HEK293T (cell line): ENCODE results near the gene HSF5.

Source experiments
- CTCF ChIA-PET: fragments of 350-600 bp; formaldehyde crosslinking; extraction: SDS; loops from one replicate; lab custom pipeline; 2021; ENCODE audit warnings: antibody characterized with exemption, inconsistent platforms; lab: Yijun Ruan, JAX
- POLR2A ChIA-PET: fragments of 350-600 bp; formaldehyde crosslinking; extraction: SDS; loops from one replicate; lab custom pipeline; 2020; ENCODE audit warnings: antibody characterized with exemption, inconsistent platforms; lab: Yijun Ruan, JAX
- DNase-seq: peaks from one replicate; pipeline ENCODE4 v3.0.0; 2012; ENCODE audit warnings: mixed read lengths; ENCODE audit errors: extremely low spot score
- ARNT ChIP-seq: fragments of 450-650 bp; IDR thresholded peaks from 2 replicates; pipeline ENCODE4 v1.6.1; 2017; ENCODE audit warnings: mild to moderate bottlenecking
- BHLHE40 ChIP-seq: fragments of 450-650 bp; IDR thresholded peaks from 2 replicates; pipeline ENCODE4 v1.6.1; 2016; ENCODE audit warnings: mild to moderate bottlenecking, moderate library complexity, borderline replicate concordance
- CTBP1 ChIP-seq: fragments of 450-650 bp; IDR thresholded peaks from 2 replicates; pipeline ENCODE4 v1.6.1; 2016; ENCODE audit warnings: borderline replicate concordance
- ELF4 ChIP-seq: fragments of 450-650 bp; IDR thresholded peaks from 2 replicates; pipeline ENCODE4 v1.6.1; 2017; ENCODE audit warnings: antibody characterized with exemption
- FOXA1 ChIP-seq: fragments of 450-650 bp; IDR thresholded peaks from 2 replicates; pipeline ENCODE4 v1.6.1; 2016; ENCODE audit warnings: mild to moderate bottlenecking
- FOXK2 ChIP-seq: fragments of 450-650 bp; IDR thresholded peaks from 2 replicates; pipeline ENCODE4 v1.6.1; 2016; ENCODE audit warnings: mild to moderate bottlenecking
- FOXM1 ChIP-seq: fragments of 450-650 bp; IDR thresholded peaks from 2 replicates; pipeline ENCODE4 v1.6.1; 2017; ENCODE audit warnings: mild to moderate bottlenecking, borderline replicate concordance
- HDGF ChIP-seq: fragments of 450-650 bp; IDR thresholded peaks from 2 replicates; pipeline ENCODE4 v1.6.1; 2017; ENCODE audit warnings: antibody characterized with exemption, borderline replicate concordance
- L3MBTL2 ChIP-seq: fragments of 450-650 bp; conservative IDR thresholded peaks from 2 replicates; pipeline ENCODE4 v1.6.1; 2016; ENCODE audit warnings: mild to moderate bottlenecking
- LEF1 ChIP-seq: fragments of 450-650 bp; IDR thresholded peaks from 2 replicates; pipeline ENCODE4 v1.6.1; 2017; ENCODE audit warnings: mild to moderate bottlenecking, borderline replicate concordance
- NFRKB ChIP-seq: fragments of 450-650 bp; IDR thresholded peaks from 2 replicates; pipeline ENCODE4 v1.6.1; 2016; ENCODE audit warnings: mild to moderate bottlenecking, moderate library complexity
- PKNOX1 ChIP-seq: fragments of 450-650 bp; IDR thresholded peaks from 2 replicates; pipeline ENCODE4 v1.6.1; 2016
- SP1 ChIP-seq: fragments of 450-650 bp; IDR thresholded peaks from 2 replicates; pipeline ENCODE4 v1.6.1; 2017
- SUZ12 ChIP-seq: fragments of 450-650 bp; IDR thresholded peaks from 2 replicates; pipeline ENCODE4 v1.6.1; 2016; ENCODE audit warnings: mild to moderate bottlenecking
- TARDBP ChIP-seq: fragments of 450-650 bp; IDR thresholded peaks from 2 replicates; pipeline ENCODE4 v1.6.1; 2016
- ZNF384 ChIP-seq: fragments of 450-650 bp; IDR thresholded peaks from 2 replicates; pipeline ENCODE4 v1.6.1; 2016

HSF5 gene

GRCh38 chr17:58417300-58418092 is 70.7 kb downstream of the HSF5 start, which contains the start of gene RNF43:
RNF43 (minus strand) TSS chr17:58417534; CDS start chr17:58415577, 1,957 bp downstream.
- peak; percentile 92 for DNase-seq
- no peak for TF ChIP-seq ZNF384
- no peak for TF ChIP-seq FOXK2
- no peak for TF ChIP-seq SP1
- peak; percentile 84 for TF ChIP-seq PKNOX1
- peak; percentile 96 for TF ChIP-seq ARNT
- no peak for TF ChIP-seq LEF1
- ChIA-PET POLR2A (interaction anchor here (0.8 to 6.1 kb wide), 18 partner anchors 9 to 113 kb away, joined by 3 to 234 read pairs (median 4); partner anchors contain the start of gene SUPT4H1), CTCF (interaction anchor here (0.5 to 2.7 kb wide), 22 partner anchors 9 to 272 kb away, joined by 3 to 18 read pairs (median 4); partner anchors contain the start of gene SUPT4H1)

GRCh38 chr17:58416937-58417299 is 71.3 kb downstream of the HSF5 start:
- TF ChIP-seq CTBP1 (no peak), SUZ12 (no peak), LEF1 (no peak), L3MBTL2 (no peak), SP1 (no peak), FOXM1 (no peak), BHLHE40 (no peak), ZNF384 (no peak), PKNOX1 (no peak), ARNT (no peak), HDGF (no peak), NFRKB (no peak), FOXK2 (no peak), FOXA1 (no peak), ELF4 (no peak), TARDBP (no peak)
- CTCF ChIA-PET = interaction anchor here (0.5 to 2.7 kb wide), 15 partner anchors 9 to 165 kb away, joined by 3 to 18 read pairs (median 4); partner anchors contain the start of gene SUPT4H1
- DNase-seq = no peak
- POLR2A ChIA-PET = interaction anchor here (0.8 to 6.1 kb wide), 14 partner anchors 10 to 113 kb away, joined by 3 to 234 read pairs (median 4); partner anchors contain the start of gene SUPT4H1

- ChIA-PET POLR2A (interaction anchor here (1.2 to 6.1 kb wide), 11 partner anchors 10 to 94 kb away, joined by 3 to 234 read pairs (median 5); partner anchors contain the start of gene SUPT4H1), CTCF (interaction anchor here (0.7 to 2.7 kb wide), 6 partner anchors 19 to 164 kb away, joined by 3 to 18 read pairs (median 8); partner anchors contain the start of gene SUPT4H1)
- TF ChIP-seq ZNF384 (no peak), HDGF (no peak), ELF4 (no peak), ARNT (no peak), NFRKB (no peak), BHLHE40 (no peak), PKNOX1 (no peak)
- DNase-seq = no peak
These were observed 71.8 kb downstream of the HSF5 start for GRCh38 chr17:58416396-58416795.

- ChIA-PET POLR2A (interaction anchor here (0.5 to 6.1 kb wide), 17 partner anchors 10 to 970 kb away, joined by 3 to 234 read pairs (median 4); partner anchors contain the start of genes SRSF1 and SUPT4H1), CTCF (interaction anchor here (0.6 to 2.7 kb wide), 6 partner anchors 18 to 396 kb away, joined by 3 to 15 read pairs (median 4); partner anchors contain the start of gene SUPT4H1)
- TF ChIP-seq CTBP1 = no peak
- TF ChIP-seq HDGF = no peak
- TF ChIP-seq FOXK2 = no peak
- TF ChIP-seq ELF4 = no peak
- no peak for TF ChIP-seq LEF1
- no peak for TF ChIP-seq FOXM1
- no peak for TF ChIP-seq L3MBTL2
- TF ChIP-seq SP1 = no peak
- TF ChIP-seq TARDBP = no peak
- TF ChIP-seq PKNOX1 = no peak
- no peak for TF ChIP-seq ARNT
- TF ChIP-seq ZNF384 = no peak
- no peak for DNase-seq
These were observed 72.7 kb downstream of the HSF5 start for GRCh38 chr17:58415371-58416055.

GRCh38 chr17:58414596-58414997 is 73.6 kb downstream of the HSF5 start:
- CTCF ChIA-PET = interaction anchor here (0.7 to 1.5 kb wide), 5 partner anchors 18 to 110 kb away, joined by 3 to 5 read pairs (median 4); partner anchors contain the start of gene SUPT4H1
- TF ChIP-seq NFRKB (no peak), CTBP1 (no peak), TARDBP (no peak), FOXM1 (no peak), ARNT (no peak), ELF4 (no peak), HDGF (no peak), BHLHE40 (no peak)
- POLR2A ChIA-PET = interaction anchor here (0.8 to 6.1 kb wide), 15 partner anchors 10 to 407 kb away, joined by 3 to 234 read pairs (median 5); partner anchors contain the start of genes SRSF1 and SUPT4H1
- DNase-seq = no peak
